Erythroblast (primary cell): ENCODE data around the gene DENND2A.

Source experiments
- GATA1 ChIP-seq: IDR thresholded peaks from 2 replicates; pipeline ENCODE4 v1.6.1; 2011; ENCODE audit warnings: low read depth, mild to moderate bottlenecking, control low read depth, low read length, moderate library complexity
- POLR2A ChIP-seq: IDR thresholded peaks from 2 replicates; pipeline ENCODE4 v1.6.1; 2011; ENCODE audit warnings: mild to moderate bottlenecking, low read length

DNA sequence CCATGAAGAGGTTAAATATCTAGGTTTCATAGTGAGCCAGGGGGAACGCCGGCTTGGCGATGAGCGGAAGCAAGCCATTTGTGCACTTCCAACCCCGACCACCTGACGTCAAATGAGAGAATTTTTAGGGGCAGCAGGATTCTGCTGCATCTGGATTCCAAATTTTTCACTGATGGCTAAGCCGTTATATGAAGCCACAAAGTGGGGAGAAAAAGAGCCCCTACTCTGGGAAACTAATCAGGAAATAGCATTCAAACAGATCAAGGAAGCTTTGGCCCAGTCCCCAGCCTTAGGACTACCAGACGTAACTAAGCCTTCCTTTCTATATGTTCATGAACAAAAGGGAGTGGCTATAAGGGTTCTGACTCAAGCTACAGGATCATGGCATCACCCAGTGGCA lies 19.2 kb upstream of the DENND2A start:
- TF ChIP-seq POLR2A: no peak
- TF ChIP-seq GATA1: no peak
